Measurements from ENCODE around the gene SOCS2. TPM values are rescaled to one million over a fixed set of nuclear protein-coding genes. Genes with fewer than 3 reads are reported as not detected.

Gene SOCS2
- total RNA-seq, 6 experiments from 2014 or later, result 0.75 to 17.4 (median 12.7) TPM

DNA sequence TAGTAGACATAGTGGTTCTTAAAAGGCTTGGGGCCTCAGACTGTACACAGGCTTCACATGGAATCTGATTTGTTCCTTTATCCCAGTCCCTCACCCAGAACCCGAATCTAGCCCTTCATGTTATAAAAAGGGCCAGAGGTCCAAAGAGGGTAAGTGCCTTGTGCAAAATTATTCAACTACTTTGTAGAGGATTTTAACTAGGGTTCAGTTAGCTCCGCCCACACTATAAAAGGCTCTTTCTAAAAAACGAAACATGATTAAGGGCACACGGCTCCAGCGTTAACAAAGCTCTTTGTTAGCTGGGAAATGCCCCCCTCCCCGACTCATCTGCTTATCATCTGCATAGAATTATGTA, 3.2 kb upstream of the SOCS2 start:
- Histone ChIP-seq H3K4me1 (peaks cover 0 to 26% (median 11%) of the 10 kb centered on the region in 4 donors), H3K36me3 (no peaks in the 10 kb centered on the region), H3K27me3 (no peaks in the 10 kb centered on the region), H3K9me3 (no peaks in the 10 kb centered on the region), H3K27ac (peak overlapping the region in 2 of 3 donors; percentile 95 to 96), H3K4me3 (peak overlapping the region; percentile 72 to 94 (median 90))
- 6% methylated on average over 6 of the region's 6 CpGs for WGBS (ENCODE audit: insufficient coverage, low coverage, low lambda C conversion rate, missing lambda C conversion rate)
- ATAC-seq (no peak), DNase-seq (no peak)
- intact Hi-C loops (cut with DNase I), result loop anchor here in 1 of 2 donors (5.0 kb wide), 1 partner anchor 533 kb away; no protein-coding TSS in a partner anchor
- TF ChIP-seq CTCF (IDR thresholded peaks at IDR 0.05) (no peak), POLR2A (IDR thresholded peaks at IDR 0.05) (no peak)

DNA sequence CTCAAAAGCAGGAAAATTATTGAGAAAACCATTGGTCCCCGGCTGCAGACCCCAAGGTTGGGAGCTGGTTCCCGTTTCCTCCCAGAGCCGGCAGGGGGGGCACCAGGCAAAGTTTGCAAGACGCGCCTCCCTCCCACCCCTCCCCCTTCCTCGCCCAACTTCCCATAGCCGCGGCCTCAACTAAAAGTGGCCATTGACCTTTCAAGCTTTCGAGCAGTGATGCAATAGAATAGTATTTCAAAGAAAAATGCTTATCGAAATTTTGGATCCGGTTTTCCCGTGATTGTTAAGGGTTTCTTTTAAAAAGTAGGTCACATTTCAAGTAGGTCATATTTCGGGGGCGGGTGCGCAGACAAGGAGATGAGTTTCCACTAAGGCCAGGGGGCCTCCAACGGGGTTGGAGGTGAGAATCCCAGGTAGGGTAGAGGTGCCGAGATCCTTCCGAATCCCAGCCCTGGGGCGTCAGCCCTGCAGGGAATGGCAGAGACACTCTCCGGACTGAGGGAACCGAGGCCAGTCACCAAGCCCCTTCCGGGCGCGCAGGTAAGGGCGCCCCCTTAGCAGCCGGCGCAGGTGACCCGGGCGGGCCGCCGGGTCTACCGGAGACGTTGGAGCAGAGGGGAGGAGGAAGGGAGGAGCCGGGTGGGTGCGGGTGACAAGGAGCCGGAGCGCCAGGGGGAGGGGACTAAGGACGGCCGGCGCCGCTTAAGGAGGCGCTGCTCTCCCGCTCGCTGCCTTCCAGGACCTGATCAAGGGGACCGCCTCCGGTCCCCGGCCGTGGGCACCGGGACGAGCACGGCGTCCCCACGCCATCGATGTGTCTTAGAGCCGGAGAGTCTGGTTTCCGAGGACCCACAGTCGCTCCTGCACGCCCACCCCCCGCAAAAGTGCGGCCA, 2.6 kb upstream of the SOCS2 start:
- WGBS (ENCODE audit: insufficient coverage, low coverage, low lambda C conversion rate, missing lambda C conversion rate), result under 1% methylated on average over 19 of the region's 60 CpGs
- intact Hi-C loops (cut with DNase I), result loop anchor here (5.0 to 10.0 kb wide), 3 partner anchors 105 to 532 kb away; partner anchors contain the start of gene CRADD (in 2 of the 2)
- DNase-seq (peak; percentile 80 to 89 (median 89)), ATAC-seq (peak; percentile 51 to 64 (median 56))
- Histone ChIP-seq H3K4me1 (peaks cover 0 to 20% (median 7%) of the 10 kb centered on the region in 4 donors), H3K27me3 (no peaks in the 10 kb centered on the region), H3K27ac (peak overlapping the region; percentile 93 to 96 (median 95)), H3K36me3 (peaks cover 0 to 4% (median under 1%) of the 10 kb centered on the region in 4 donors), H3K9me3 (no peaks in the 10 kb centered on the region), H3K4me3 (peak overlapping the region; percentile 72 to 94 (median 90))
- TF ChIP-seq POLR2A (IDR thresholded peaks at IDR 0.05), result no peak
- TF ChIP-seq CTCF (IDR thresholded peaks at IDR 0.05), result peak; percentile 57 to 77 (median 72)

DNA sequence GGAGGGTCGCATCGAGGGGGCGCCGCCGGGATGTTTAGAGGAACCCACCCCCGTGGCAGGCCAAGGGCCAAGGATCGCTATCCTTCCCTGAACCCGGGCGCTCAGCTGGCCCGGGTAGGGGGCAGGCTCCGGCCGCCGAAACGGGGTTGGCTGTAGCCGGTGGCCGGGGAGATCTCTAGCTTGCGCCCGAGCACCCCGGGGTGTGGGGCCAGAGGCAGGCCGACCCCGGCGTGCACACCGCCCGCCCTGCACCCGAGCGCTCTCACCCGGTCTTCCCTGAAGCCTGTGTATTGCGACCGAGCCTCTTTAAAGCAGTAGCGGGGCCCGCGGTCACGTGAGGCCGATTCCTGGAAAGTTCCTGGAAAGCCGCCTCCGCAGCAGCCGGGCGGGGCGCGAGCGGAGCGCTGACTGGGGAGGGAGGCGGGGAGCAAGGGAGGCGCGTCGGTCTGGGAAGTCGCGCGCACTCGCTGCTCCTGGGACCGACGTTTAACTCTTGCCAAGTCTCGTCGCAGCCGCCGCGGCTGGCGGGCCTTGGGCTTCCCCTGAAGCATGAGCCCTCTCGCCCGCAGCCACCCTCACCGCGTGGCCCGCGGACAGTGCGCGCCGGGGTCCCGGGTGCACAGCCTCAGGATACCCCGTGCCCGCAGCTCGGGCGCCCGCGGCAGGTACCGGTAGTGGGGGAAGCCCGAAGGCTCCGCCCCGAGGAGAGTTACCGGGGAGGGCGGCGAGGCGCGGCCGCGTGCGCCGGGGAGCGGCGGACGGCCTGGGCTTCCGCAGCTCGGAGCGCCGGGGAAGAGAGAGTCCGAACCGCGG, 1.7 kb upstream of the SOCS2 start:
- peak; percentile 71 to 84 (median 78) for ATAC-seq
- peak; percentile 88 for TF ChIP-seq POLR2A (IDR thresholded peaks at IDR 0.05)
- TF ChIP-seq CTCF (IDR thresholded peaks at IDR 0.05), result peak in 1 of 4 donors; percentile 6
- peaks cover 0 to 21% (median 4%) of the 10 kb centered on the region in 4 donors for H3K4me1 ChIP-seq
- H3K36me3 ChIP-seq, result peaks cover 0 to 13% (median 4%) of the 10 kb centered on the region in 4 donors
- H3K27ac ChIP-seq, result peak overlapping the region; percentile 93 to 96 (median 95)
- peak; percentile 94 to 98 (median 97) for DNase-seq
- H3K27me3 ChIP-seq, result no peaks in the 10 kb centered on the region
- intact Hi-C loops (cut with DNase I), result loop anchor here (5.0 to 10.0 kb wide), 2 partner anchors 104 to 107 kb away; partner anchors contain the start of gene CRADD (in 2 of the 2)
- H3K9me3 ChIP-seq, result no peaks in the 10 kb centered on the region
- 4% methylated on average over 5 of the region's 97 CpGs for WGBS (ENCODE audit: insufficient coverage, low coverage, low lambda C conversion rate, missing lambda C conversion rate)
- H3K4me3 ChIP-seq, result peak overlapping the region; percentile 72 to 94 (median 90)

DNA sequence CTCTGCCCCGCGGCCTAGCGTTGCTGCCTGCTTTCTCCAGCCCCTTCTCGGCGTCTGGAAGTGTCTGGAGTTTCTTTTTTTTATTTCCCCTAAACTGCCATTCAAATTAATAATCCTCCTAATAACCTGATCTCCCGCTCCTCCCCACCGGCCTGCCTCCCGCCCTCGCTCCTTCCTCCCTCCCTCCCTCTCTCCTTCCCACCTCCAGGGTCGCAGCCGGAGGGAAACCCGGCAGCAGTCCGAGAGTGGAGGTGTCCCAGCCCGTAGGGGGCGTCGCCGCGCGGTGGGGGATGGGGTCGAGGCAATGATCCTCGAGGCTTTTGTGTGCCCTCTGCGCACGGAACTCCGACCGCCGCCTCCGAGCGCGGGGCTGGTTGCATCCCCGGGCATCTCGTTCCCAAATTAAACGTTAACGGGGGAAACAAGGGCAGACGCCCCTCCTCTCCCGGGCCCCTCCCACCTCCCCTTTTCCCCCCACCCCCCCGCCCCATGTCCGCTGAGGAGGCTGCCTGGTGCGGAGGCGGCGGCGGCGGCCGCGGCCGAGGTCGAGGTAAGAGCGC, 1.0 kb upstream of the SOCS2 start:
- 0% methylated on average over 31 of the region's 47 CpGs for WGBS (ENCODE audit: insufficient coverage, low coverage, low lambda C conversion rate, missing lambda C conversion rate)
- H3K27ac ChIP-seq, result peak overlapping the region; percentile 93 to 96 (median 95)
- intact Hi-C loops (cut with DNase I), result loop anchor here (5.0 to 10.0 kb wide), 2 partner anchors 103 to 106 kb away; partner anchors contain the start of gene CRADD (in 2 of the 2)

More for the DNA sequence above, 1.0 kb upstream of the SOCS2 start:
- no peaks in the 10 kb centered on the region for H3K27me3 ChIP-seq
- TF ChIP-seq CTCF (IDR thresholded peaks at IDR 0.05), result peak; percentile 12 to 30 (median 22)
- no peak for TF ChIP-seq POLR2A (IDR thresholded peaks at IDR 0.05)
- H3K36me3 ChIP-seq, result peaks cover 0 to 13% (median 4%) of the 10 kb centered on the region in 4 donors
- peak; percentile 24 to 52 (median 34) for ATAC-seq
- H3K4me1 ChIP-seq, result peaks cover 0 to 21% (median 4%) of the 10 kb centered on the region in 4 donors
- DNase-seq, result peak; percentile 67 to 88 (median 83)
- H3K4me3 ChIP-seq, result peak overlapping the region; percentile 72 to 94 (median 90)
- no peaks in the 10 kb centered on the region for H3K9me3 ChIP-seq

Data from right lobe of liver (tissue), 6 donors.